Stimulated activated CD4-positive, alpha-beta T cell treated with anti-CD3 and anti-CD28 coated beads, Interleukin-15, amount 100 ng/mL, for 48 hours (primary cell): ENCODE measurements around the gene PTPRF.

Source experiments
- DNase-seq, 2 donors: peaks; one replicate each; pipeline ENCODE4 v3.0.0-alpha.2; 2020; ENCODE audit warnings: low read depth in 2 of 2

Gene PTPRF

GRCh38 chr1:43577655-43578542 is 47.2 kb downstream of the PTPRF start:
- no peak for DNase-seq

- no peak for DNase-seq
These were observed 49.4 kb downstream of the PTPRF start for GRCh38 chr1:43580039-43580438.

GRCh38 chr1:43582162-43582566 is 51.5 kb downstream of the PTPRF start:
- peak; percentile 27 to 51 for DNase-seq

- DNase-seq, result no peak
These were observed 52.4 kb downstream of the PTPRF start for GRCh38 chr1:43583058-43583457.

- DNase-seq, result no peak
These were observed 53.5 kb downstream of the PTPRF start for GRCh38 chr1:43584204-43584603.

GRCh38 chr1:43585557-43585956 is 54.9 kb downstream of the PTPRF start:
- no peak for DNase-seq

GRCh38 chr1:43586136-43586731 is 55.6 kb downstream of the PTPRF start:
- DNase-seq, result no peak

- DNase-seq, result no peak
These were observed 56.3 kb downstream of the PTPRF start for GRCh38 chr1:43587001-43587400.

GRCh38 chr1:43587594-43587993 is 56.9 kb downstream of the PTPRF start:
- no peak for DNase-seq

- DNase-seq, result no peak
These were observed 57.9 kb downstream of the PTPRF start for GRCh38 chr1:43588592-43588991.

GRCh38 chr1:43590388-43590925 is 59.8 kb downstream of the PTPRF start:
- DNase-seq, result no peak

GRCh38 chr1:43591181-43591580 is 60.5 kb downstream of the PTPRF start:
- no peak for DNase-seq

GRCh38 chr1:43592051-43592665 is 61.5 kb downstream of the PTPRF start:
- DNase-seq, result no peak

- no peak for DNase-seq
These were observed 62.4 kb downstream of the PTPRF start for GRCh38 chr1:43592974-43593683.

- DNase-seq, result no peak
These were observed 65.9 kb downstream of the PTPRF start for GRCh38 chr1:43596579-43596978.

GRCh38 chr1:43597028-43597427 is 66.3 kb downstream of the PTPRF start:
- no peak for DNase-seq

GRCh38 chr1:43597721-43598120 is 67.0 kb downstream of the PTPRF start:
- no peak for DNase-seq

GRCh38 chr1:43598622-43599021 is 67.9 kb downstream of the PTPRF start:
- no peak for DNase-seq

GRCh38 chr1:43600033-43601020 is 69.6 kb downstream of the PTPRF start:
- DNase-seq, result no peak

GRCh38 chr1:43602990-43603389 is 72.3 kb downstream of the PTPRF start:
- no peak for DNase-seq

- no peak for DNase-seq
These were observed 73.5 kb downstream of the PTPRF start for GRCh38 chr1:43604192-43604591.
